Endothelial cell of umbilical vein (primary cell): ENCODE data around the gene JADE3. TPM values are rescaled to one million over a fixed set of nuclear protein-coding genes. Genes with fewer than 3 reads are reported as not detected.

ENCODE experiments used
- BruUV-seq: library from RNA; stranded (reverse); fragments of 400-500 nt; replicated peaks from 2 replicates; lab custom pipeline; 2021; lab: Mats Ljungman, UMichigan
- CTCF ChIA-PET: fragments of 300-600, 350-600 bp; sonication (Branson Sonifier 250); formaldehyde crosslinking; loops from one replicate; lab custom pipeline; 2021; ENCODE audit warnings: antibody characterized with exemption, inconsistent platforms; lab: Charles Lee
- POLR2A ChIA-PET: fragments of 300-600, 350-600 bp; sonication (Branson Sonifier 250); formaldehyde crosslinking; loops from one replicate; lab custom pipeline; 2021; ENCODE audit warnings: antibody characterized with exemption, inconsistent platforms; lab: Charles Lee
- DNase-seq: peaks from one replicate; pipeline ENCODE4 v3.0.0-alpha.2; 2011; ENCODE audit warnings: low read depth, low spot score
- FAIRE-seq: peaks from 2 replicates; lab custom pipeline; 2011; peaks lifted over from hg19 to GRCh38; lab: Jason Lieb, UNC
- H2AFZ ChIP-seq: 2 replicates; pipeline ENCODE4 v1.6.0; 2012; ENCODE audit warnings: low read depth, low read length, control low read depth, inconsistent platforms
- H3K27ac ChIP-seq: 2 replicates; pipeline ENCODE4 v1.5.1; 2011; ENCODE audit warnings: low read depth, mild to moderate bottlenecking, control low read depth, low read length, moderate library complexity; ENCODE audit not compliant: insufficient read depth
- H3K27me3 ChIP-seq, 2 experiments: 2 replicates each; pipeline versions ENCODE4 v1.6.0 to v1.6.1; 2011; ENCODE audit warnings: low read length in 2 of 2, mixed read lengths in 1 of 2; ENCODE audit not compliant: control insufficient read depth in 2 of 2, insufficient read depth in 2 of 2
- H3K36me3 ChIP-seq, 2 experiments: 2 replicates in 1 of 2; 3 replicates in 1 of 2; pipeline ENCODE4 v1.5.1; 2011; ENCODE audit warnings: low read length in 2 of 2, mild to moderate bottlenecking in 1 of 2, moderate library complexity in 1 of 2; ENCODE audit not compliant: control insufficient read depth in 2 of 2, insufficient read depth in 2 of 2; ENCODE audit errors: extremely low read depth in 1 of 2
- H3K4me1 ChIP-seq: 3 replicates; pipeline ENCODE4 v1.5.1; 2011; ENCODE audit warnings: mild to moderate bottlenecking, low read length; ENCODE audit not compliant: control insufficient read depth, insufficient read depth; ENCODE audit errors: extremely low read depth
- H3K4me2 ChIP-seq: 2 replicates; pipeline ENCODE4 v1.6.1; 2011; ENCODE audit warnings: low read length, control low read depth, mixed read lengths; ENCODE audit not compliant: insufficient read depth
- H3K4me3 ChIP-seq, 3 experiments: fragments of 200-600 bp in 1 of 3; sonication (generic), shearing (Covaris generic) in 1 of 3; replicated peaks in 1 of 3; 2 replicates each; pipeline ENCODE4 v1.5.1; 2011 to 2016; ENCODE audit warnings: control low read depth in 3 of 3, low read length in 3 of 3, mild to moderate bottlenecking in 2 of 3, inconsistent platforms in 1 of 3, low read depth in 1 of 3, moderate library complexity in 1 of 3; ENCODE audit not compliant: insufficient read depth in 1 of 3
- H3K79me2 ChIP-seq: 2 replicates; pipeline ENCODE4 v1.6.0; 2012; ENCODE audit warnings: low read length, inconsistent platforms; ENCODE audit not compliant: control insufficient read depth, insufficient read depth
- H3K9ac ChIP-seq: replicated peaks from 2 replicates; pipeline ENCODE3; 2011; ENCODE audit warnings: low read length, control low read depth; ENCODE audit not compliant: insufficient read depth; ENCODE audit errors: extremely low read depth
- H3K9me1 ChIP-seq: replicated peaks from 3 replicates; pipeline ENCODE4 v1.6.0; 2011; ENCODE audit warnings: mild to moderate bottlenecking, low read length; ENCODE audit not compliant: control insufficient read depth, insufficient read depth; ENCODE audit errors: extremely low read depth
- H3K9me3 ChIP-seq: replicated peaks from 2 replicates; pipeline ENCODE4 v1.5.1; 2012; ENCODE audit warnings: low read length, inconsistent platforms; ENCODE audit not compliant: control insufficient read depth, insufficient read depth
- H4K20me1 ChIP-seq: replicated peaks from 2 replicates; pipeline ENCODE3; 2011; ENCODE audit warnings: mild to moderate bottlenecking, low read length; ENCODE audit not compliant: control insufficient read depth, insufficient read depth; ENCODE audit errors: extremely low read depth
- EZH2 ChIP-seq: IDR thresholded peaks from 2 replicates; pipeline ENCODE4 v1.6.1; 2012; ENCODE audit warnings: borderline replicate concordance, low read depth, mild to moderate bottlenecking, moderate library complexity, low read length, inconsistent platforms; ENCODE audit not compliant: severe bottlenecking
- FOS ChIP-seq: IDR thresholded peaks from 2 replicates; pipeline ENCODE4 v1.6.1; 2011; ENCODE audit warnings: mild to moderate bottlenecking, low read length, moderate library complexity, borderline replicate concordance; ENCODE audit not compliant: insufficient read depth
- GATA2 ChIP-seq: IDR thresholded peaks from 2 replicates; pipeline ENCODE4 v1.7.0; 2011; ENCODE audit warnings: low read depth, mild to moderate bottlenecking, moderate library complexity, mixed read lengths, low read length; ENCODE audit not compliant: insufficient read length, insufficient read depth
- JUN ChIP-seq: IDR thresholded peaks from 2 replicates; pipeline ENCODE4 v1.6.1; 2011; ENCODE audit warnings: borderline replicate concordance, low read depth; ENCODE audit not compliant: insufficient read length, insufficient read depth
- MYC ChIP-seq: IDR thresholded peaks from one replicate; pipeline ENCODE4 v1.6.1; 2011; ENCODE audit warnings: mild to moderate bottlenecking, low read depth, low read length
- POLR2A ChIP-seq: IDR thresholded peaks from 2 replicates; pipeline ENCODE4 v1.6.1; 2012; ENCODE audit warnings: low read depth, mild to moderate bottlenecking, control low read depth, low read length
- POLR2AphosphoS5 ChIP-seq: IDR thresholded peaks from 2 replicates; pipeline ENCODE4 v1.6.1; 2012; ENCODE audit warnings: low read depth, mild to moderate bottlenecking, control low read depth, low read length, moderate library complexity; ENCODE audit not compliant: insufficient read depth
- dilution Hi-C: fragments of 300-500 bp; cut with MboI; formaldehyde crosslinking; loops from one replicate; pipeline ENCODE4 v1.15.0; 2019; ENCODE audit warnings: low sequenced_read_pairs; ENCODE audit not compliant: extremely low pct_ligation_motif_present
- intact Hi-C: fragments of 100-400 bp; cut with micrococcal nuclease; formaldehyde crosslinking; loops from one replicate; pipeline ENCODE4 v1.10.0; 2022
- polyA plus RNA-seq, 4 experiments: library from polyadenylated mRNA; depleted of rRNA in 3 of 4; stranded (reverse) in 3 of 4; unstranded in 1 of 4; fragments of >200 nt; gene quantifications; 2 replicates each; pipeline versions ENCODE4 v1.2.1 to v1.2.3, GENCODE V29; 2011 to 2012; ENCODE audit warnings: missing spikeins in 1 of 4
- total RNA-seq: library from RNA; stranded (reverse); gene quantifications from 2 replicates; pipeline ENCODE4 v1.2.3, GENCODE V29; 2021
- TF ChIP-seq, protein P1 (sequence below), 2 donors: IDR thresholded peaks; 1 replicate in 1 of 2; 2 replicates in 1 of 2; pipeline ENCODE4 v1.5.1; 2011; ENCODE audit warnings: low read length in 2 of 2, mild to moderate bottlenecking in 2 of 2, moderate library complexity in 2 of 2, control low read depth in 1 of 2, inconsistent platforms in 1 of 2, low read depth in 1 of 2; ENCODE audit not compliant: insufficient read depth in 1 of 2; ENCODE audit errors: extremely low read depth in 1 of 2
- TF ChIP-seq, protein P2 (sequence below): IDR thresholded peaks from 2 replicates; pipeline ENCODE4 v1.6.1; 2011; ENCODE audit not compliant: insufficient read depth, insufficient read length

The JADE3 gene
- total and polyA plus RNA-seq, 2 donors (not counting 3 experiments of a cell fraction or from before 2014, with no cell fraction given), result 4.9 to 18.4 TPM

DNA sequence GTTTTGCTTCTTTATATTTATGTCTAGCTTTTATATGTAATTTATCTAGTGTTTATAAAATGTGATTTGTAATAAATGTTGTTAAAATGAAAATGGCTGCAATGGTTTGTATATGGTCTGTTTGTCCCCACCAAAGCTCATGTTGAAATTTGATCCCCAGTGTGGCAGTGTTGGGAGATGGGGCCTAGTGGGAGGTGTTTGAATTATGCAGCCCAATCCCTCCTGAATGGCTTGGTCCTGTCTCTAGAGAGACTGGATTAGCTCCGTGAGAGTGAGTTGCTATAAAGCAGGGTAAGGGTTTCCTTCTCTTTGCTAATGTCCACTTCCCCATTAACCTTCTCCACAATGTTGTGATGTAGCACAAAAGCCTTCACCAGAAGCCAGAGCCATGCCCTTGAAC is 30.0 kb upstream of the JADE3 start:
- TF ChIP-seq POLR2AphosphoS5 (no peak), MYC (no peak), JUN (no peak), FOS (no peak), POLR2A (no peak), GATA2 (no peak), EZH2 (no peak)
- TF ChIP-seq, protein P1, sequence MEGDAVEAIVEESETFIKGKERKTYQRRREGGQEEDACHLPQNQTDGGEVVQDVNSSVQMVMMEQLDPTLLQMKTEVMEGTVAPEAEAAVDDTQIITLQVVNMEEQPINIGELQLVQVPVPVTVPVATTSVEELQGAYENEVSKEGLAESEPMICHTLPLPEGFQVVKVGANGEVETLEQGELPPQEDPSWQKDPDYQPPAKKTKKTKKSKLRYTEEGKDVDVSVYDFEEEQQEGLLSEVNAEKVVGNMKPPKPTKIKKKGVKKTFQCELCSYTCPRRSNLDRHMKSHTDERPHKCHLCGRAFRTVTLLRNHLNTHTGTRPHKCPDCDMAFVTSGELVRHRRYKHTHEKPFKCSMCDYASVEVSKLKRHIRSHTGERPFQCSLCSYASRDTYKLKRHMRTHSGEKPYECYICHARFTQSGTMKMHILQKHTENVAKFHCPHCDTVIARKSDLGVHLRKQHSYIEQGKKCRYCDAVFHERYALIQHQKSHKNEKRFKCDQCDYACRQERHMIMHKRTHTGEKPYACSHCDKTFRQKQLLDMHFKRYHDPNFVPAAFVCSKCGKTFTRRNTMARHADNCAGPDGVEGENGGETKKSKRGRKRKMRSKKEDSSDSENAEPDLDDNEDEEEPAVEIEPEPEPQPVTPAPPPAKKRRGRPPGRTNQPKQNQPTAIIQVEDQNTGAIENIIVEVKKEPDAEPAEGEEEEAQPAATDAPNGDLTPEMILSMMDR (IDR thresholded peaks at IDR 0.05; ENCODE audit: extremely low read depth in 1 of 2, insufficient read depth in 1 of 2, low read depth in 1 of 2, low read length in 2 of 2), result no peak
- TF ChIP-seq, protein P2, sequence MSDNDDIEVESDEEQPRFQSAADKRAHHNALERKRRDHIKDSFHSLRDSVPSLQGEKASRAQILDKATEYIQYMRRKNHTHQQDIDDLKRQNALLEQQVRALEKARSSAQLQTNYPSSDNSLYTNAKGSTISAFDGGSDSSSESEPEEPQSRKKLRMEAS, result no peak
- H3K4me2 ChIP-seq, result no peak overlapping the region
- H2AFZ ChIP-seq, result no peak overlapping the region
- dilution Hi-C loops, result no loop called here
- no peaks in the 10 kb centered on the region for H3K9me3 ChIP-seq
- DNase-seq (no peak), FAIRE-seq (no peak)
- H3K79me2 ChIP-seq, result no peaks in the 10 kb centered on the region
- H3K9me1 ChIP-seq, result no peaks in the 10 kb centered on the region
- POLR2A ChIA-PET, result interaction anchor here (0.6 kb wide), 1 partner anchor 57 kb away, joined by 4 read pairs; no protein-coding TSS in a partner anchor
- no peaks in the 10 kb centered on the region for H3K27me3 ChIP-seq
- H3K27ac ChIP-seq, result no peak overlapping the region
- no TSS peak for BruUV-seq
- no peaks in the 10 kb centered on the region for H4K20me1 ChIP-seq
- intact Hi-C loops, result no loop called here
- no peaks in the 10 kb centered on the region for H3K36me3 ChIP-seq
- H3K4me1 ChIP-seq, result no peaks in the 10 kb centered on the region
- no peak overlapping the region for H3K9ac ChIP-seq
- no peak overlapping the region for H3K4me3 ChIP-seq
- CTCF ChIA-PET, result interaction anchor here (1.0 to 1.5 kb wide), 3 partner anchors 9 to 148 kb away, joined by 3 to 5 read pairs (median 3); no protein-coding TSS in a partner anchor
